HG02885 (cell line): Measurements from ENCODE around the gene PHLDA2.
A peak's percentile ranks its signal among the peaks of the same experiment; 100 is the strongest.

Source experiments
- ATAC-seq: cut with Tn5 transposase; IDR thresholded peaks from one replicate; pipeline ENCODE4 v1.9.1; 2021; ENCODE audit warnings: mild to moderate bottlenecking; ENCODE audit not compliant: unreplicated experiment, poor library complexity

Gene PHLDA2

DNA sequence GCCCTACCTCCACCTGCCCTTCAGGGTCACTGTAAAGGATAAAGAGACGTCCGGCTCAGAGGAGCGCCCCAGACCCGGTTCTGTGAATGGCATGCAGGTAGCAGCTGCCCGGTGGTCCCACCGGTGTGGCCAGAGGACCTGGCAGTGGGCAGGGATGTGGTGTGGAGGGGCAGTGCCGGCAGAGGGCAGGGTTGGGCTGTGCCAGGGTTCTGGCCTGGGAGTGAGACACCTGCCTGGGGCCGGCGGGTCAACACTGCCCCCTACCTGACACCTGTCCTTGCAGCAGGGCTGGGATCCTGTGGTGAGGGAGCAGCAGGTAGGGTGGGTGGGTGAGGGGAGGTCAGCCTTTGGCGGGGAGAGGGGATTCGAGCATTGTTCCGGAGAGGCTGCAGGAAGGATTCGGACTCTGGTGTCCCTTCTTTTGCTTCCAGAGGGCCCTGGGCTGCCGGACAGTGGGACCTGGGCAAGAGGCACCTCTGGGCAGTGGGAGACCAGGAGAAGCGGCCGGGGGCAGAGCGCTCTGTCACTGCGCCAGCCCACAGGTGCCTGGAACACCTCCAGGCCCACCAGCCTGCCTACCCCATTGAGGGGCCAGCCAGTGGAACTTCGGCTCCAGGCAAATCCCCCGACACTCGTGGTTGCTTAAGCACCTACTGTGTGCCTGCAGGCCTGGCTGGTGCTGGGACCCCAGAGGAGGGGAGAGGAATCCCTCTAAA lies 1.6 kb upstream of the PHLDA2 start:
- ATAC-seq: peak; percentile 59

DNA sequence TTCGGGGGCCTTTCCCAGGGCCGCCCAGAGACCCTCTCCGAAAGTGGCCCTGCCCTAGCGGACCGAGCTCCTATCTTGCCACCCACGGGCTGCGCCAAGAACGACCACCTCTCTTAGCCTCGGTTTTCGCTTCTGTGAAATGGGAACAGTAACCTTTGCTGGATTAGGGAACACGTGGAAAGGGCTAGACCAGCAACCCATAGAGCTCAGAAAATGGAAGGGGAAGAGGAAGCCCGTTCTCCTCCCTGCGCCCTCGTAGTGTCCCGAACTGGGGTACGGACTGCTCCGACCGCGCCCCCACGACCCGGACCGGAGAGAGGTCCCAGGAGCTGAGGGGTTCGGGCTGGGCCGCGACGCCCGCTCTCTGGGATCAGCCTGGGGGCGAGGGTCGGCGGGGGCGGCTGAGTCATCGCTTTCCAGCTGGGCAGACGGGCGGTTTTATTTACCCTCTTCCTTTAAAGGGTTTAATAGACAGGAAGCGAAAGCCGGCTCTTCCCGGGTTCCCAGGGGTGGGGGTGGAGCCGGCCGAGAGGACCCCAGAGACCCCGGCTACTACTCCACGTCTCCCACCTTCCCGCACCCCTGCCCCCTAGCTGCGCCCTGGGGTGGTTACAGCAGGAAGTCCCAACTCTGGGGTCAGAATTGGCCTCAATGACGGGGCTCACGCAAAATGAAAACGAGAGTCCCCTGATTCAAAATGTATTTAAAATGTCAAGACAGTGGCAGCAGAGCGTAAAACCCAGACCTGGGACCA lies 907 bp upstream of the PHLDA2 start:
- peak; percentile 39 for ATAC-seq

DNA sequence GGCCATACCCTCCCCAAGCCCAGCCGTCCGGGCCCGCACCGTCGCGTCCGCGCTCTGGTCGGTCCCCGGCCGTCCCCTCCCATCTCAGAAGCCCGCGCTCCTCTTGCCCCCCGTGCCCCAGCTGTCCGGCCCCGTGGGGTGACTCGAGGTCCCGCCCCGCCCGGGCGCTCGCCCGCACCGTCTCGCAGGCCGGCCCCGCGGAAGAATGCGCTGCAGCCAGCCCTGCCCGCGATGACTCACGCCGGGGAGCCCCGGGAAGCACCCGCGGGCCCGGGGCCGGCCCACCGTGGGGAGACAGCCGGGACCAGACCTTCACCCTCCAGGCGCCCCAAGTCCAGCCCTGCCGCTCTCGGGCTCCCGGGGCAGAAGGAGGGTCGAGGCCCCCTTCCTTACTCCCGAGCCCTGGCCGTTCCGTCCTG lies 320 bp upstream of the PHLDA2 start:
- ATAC-seq: no peak

DNA sequence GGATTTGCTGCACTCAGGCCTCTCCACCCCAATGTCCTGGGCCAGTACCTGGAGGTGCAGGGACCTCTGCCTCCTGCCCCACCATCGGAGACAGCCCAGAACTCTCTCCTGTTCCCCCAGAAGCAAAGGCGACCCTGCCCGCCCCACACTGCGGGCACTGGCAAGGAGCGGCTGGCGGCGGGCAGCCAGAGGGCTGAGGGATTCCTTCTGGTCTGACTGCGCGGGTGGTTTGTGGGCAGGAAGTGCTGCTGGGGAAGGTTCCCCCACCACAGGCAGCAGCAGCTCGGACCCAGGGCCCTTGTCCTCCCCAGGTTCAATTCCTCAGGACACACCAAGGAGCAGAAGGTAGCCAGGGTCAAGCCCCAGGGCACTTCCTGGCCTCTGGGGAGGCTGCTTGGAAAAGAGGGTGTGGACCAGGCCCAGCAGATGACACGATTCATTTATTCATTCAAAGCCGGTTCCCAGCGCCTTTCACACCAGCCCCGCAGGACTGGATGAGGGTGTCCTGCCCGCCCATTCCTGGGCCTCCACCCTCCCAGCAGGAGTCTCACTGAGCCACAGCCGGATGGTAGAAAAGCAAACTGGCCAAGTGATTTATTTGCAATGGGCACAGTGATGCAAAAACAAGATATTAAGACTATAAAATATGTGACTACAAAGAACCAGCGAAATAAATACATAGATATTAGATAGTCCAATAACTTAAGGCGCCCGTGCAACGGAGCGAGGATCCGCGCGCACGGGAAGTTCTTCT lies 1.2 kb downstream of the PHLDA2 start:
- no peak for ATAC-seq

- no peak for ATAC-seq
These were observed 2.0 kb downstream of the PHLDA2 start for GRCh38 chr11:2927121-2927800.

DNA sequence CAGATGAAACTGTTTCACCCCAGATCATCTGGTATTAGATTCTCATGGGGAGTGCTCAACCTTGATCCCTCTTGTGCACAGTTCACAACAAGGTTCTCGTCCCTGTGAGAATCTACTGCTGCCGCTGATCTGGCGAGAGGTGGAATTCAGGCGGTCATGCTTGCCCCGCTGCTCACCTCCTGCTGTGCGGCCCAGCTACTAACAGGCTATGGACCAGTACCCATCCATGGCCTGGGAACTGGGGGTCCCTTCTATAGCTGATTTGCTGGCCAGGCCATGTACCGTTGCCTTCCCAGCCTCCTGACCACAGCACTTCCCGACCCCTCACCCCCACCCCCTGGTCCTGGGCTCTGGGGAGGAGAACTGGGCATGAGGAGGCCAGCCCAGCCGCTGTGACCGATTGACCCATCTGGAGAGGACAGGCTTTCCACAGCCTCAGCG lies 2.6 kb downstream of the PHLDA2 start:
- no peak for ATAC-seq

DNA sequence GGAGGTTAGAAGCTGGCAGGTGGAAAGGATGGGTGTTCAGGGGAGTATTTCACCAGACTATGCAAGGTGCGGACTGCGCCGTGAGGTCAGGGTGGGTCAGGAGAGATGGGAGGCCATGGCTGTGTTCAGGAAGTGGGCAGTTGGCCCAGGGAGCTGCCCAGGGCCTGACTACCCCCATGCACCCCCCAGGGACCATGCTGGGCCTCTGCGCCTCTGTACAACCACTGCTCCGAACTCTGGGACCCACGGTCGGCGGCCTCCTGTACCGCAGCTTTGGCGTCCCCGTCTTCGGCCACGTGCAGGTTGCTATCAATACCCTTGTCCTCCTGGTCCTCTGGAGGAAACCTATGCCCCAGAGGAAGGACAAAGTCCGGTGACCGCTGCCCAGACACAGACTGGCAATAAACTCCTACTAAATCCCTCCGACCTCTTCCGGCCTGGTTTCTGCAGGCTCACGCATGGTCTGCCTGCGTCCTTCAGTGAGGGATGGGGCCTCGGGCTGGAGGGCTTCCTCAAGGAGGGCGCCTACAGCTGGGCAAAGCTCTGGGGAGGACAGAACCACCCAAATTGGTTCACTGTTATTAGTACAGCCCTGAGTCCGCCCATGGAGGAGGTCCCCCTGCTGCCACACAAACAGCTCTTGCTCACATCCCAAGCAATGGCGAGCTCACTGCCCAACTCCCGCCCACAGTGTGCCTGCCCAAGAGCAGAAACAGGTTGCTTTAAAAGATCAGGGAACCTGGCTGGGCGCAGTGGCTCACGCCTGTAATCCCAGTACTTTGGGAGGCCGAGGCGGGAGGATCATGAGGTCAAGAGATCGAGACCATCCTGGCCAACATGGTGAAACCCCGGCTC lies 4.2 kb downstream of the PHLDA2 start:
- no peak for ATAC-seq

- no peak for ATAC-seq
These were observed 4.8 kb downstream of the PHLDA2 start for GRCh38 chr11:2924381-2924780.

GRCh38 chr11:2923446-2924375 lies 5.5 kb downstream of the PHLDA2 start:
- no peak for ATAC-seq

DNA sequence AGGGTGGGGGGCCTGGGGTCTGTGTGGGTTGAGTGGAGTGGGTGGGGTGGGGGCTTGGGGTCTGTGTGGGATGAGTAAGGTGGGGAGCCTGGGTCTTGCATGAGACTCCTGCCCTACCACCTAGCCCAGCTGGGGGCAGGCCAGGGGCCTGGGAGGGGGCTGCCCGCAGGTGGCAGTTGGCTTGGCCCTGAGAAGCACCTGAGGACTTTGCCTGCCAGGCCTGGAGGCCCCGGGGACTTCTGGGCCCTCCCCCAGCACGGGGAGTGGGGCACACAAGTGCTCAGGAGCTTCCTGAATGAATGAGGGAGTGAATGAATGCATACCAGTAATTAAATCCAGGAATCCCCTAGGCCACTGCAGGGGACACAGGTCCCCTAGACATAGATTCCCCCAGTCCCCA lies 6.6 kb downstream of the PHLDA2 start:
- ATAC-seq: no peak

GRCh38 chr11:2921742-2922493 lies 7.3 kb downstream of the PHLDA2 start:
- no peak for ATAC-seq

DNA sequence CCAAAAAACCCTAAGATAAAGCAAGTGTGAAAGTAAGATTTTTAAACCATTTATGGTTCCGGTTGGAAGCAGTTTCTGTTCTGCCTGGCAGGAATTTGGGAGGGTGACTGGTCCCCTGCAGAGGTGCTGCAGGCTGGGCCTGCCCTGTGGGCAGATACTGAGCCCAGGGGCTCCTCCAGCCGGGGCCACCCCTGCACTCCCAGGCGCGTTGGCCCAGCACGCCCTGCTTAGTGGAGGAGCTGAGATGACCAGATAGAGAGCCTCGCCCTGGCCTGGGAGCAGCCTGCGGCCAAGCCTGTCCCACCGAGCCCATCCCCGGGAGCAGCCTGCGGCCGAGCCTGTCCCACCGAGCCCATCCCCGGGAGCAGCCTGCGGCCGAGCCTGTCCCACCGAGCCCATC lies 8.0 kb downstream of the PHLDA2 start:
- no peak for ATAC-seq

GRCh38 chr11:2920343-2920742 lies 8.9 kb downstream of the PHLDA2 start:
- ATAC-seq: no peak

GRCh38 chr11:2919837-2920236 lies 9.4 kb downstream of the PHLDA2 start:
- no peak for ATAC-seq

GRCh38 chr11:2919188-2919587 lies 10.0 kb downstream of the PHLDA2 start:
- no peak for ATAC-seq

- ATAC-seq: no peak
These were observed 11.3 kb downstream of the PHLDA2 start for GRCh38 chr11:2917842-2918490.

GRCh38 chr11:2916892-2917645 lies 12.2 kb downstream of the PHLDA2 start:
- ATAC-seq: no peak
